ENCODE results near the gene RCN2. TPM values are rescaled to one million over a fixed set of nuclear protein-coding genes. Genes with fewer than 3 reads are reported as not detected.
"Not testable (repeated sequence)": the region's sequence is repeated elsewhere in the genome, so short reads cannot be mapped to it uniquely, and the experiment has no call there.

Gene RCN2, protein sequence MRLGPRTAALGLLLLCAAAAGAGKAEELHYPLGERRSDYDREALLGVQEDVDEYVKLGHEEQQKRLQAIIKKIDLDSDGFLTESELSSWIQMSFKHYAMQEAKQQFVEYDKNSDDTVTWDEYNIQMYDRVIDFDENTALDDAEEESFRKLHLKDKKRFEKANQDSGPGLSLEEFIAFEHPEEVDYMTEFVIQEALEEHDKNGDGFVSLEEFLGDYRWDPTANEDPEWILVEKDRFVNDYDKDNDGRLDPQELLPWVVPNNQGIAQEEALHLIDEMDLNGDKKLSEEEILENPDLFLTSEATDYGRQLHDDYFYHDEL
- 10 to 100 TPM; 25.0 to 33.2 (median 31.9) TPM for total RNA-seq
- long read RNA-seq, donor 1, full-length matches to known transcripts: 87 of 92 reads
- long read RNA-seq, donor 1, partial matches to known transcripts: 1 of 92 reads
- long read RNA-seq, donor 1, other reads (novel, unspliced or antisense): 4 of 92 reads
- long read RNA-seq, donor 2, full-length matches to known transcripts: 55 of 59 reads
- long read RNA-seq, donor 2, partial matches to known transcripts: 1 of 59 reads
- long read RNA-seq, donor 2, other reads (novel, unspliced or antisense): 3 of 59 reads

- Histone ChIP-seq H3K9me3 (no peaks in the 10 kb centered on the region), H3K4me1 (ENCODE audit: low read depth) (peaks cover 11% of the 10 kb centered on the region), H3K4me3 (peak within 1 kb of the TSS; percentile 73), H3K36me3 (ENCODE audit: low read depth) (no peaks in the 10 kb centered on the region)
- peak; percentile 99 for ATAC-seq
- intact Hi-C loops (cut with DNase I, micrococcal nuclease): no loop called here
- no peak for TF ChIP-seq CTCF (IDR thresholded peaks at IDR 0.05)
- peak; percentile 93 to 98 (median 96) for DNase-seq
Measured at GRCh38 chr15:76931397-76932134, at the start of gene RCN2. Gene RCN2, plus strand, starts transcription at chr15:76931749. Its CDS starts 93 bp downstream, at chr15:76931842.

DNA sequence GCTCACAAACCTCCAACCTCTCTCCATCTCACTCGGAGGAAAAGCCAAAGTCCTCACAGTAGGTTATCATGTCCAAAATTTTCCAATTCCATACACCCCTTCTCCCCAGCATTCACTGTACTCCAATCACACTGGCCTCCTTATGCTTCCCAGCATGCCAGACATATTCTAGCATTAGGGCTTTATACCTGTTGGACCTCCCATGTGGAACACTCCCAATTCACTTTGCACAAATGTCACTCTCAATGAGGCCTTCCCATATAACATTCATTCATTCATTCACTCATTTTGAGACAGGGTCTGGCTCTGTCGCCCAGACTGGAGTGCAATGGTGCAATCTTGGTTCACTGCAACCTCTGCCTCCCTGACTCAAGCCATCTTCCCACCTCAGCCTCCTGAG, 46.3 kb upstream of the RCN2 start:
- H3K4me1 ChIP-seq (ENCODE audit: low read depth): no peaks in the 10 kb centered on the region
- intact Hi-C loops (cut with DNase I, micrococcal nuclease): no loop called here
- no peak for TF ChIP-seq CTCF (IDR thresholded peaks at IDR 0.05)
- ATAC-seq (no peak), DNase-seq (no peak)
- no peak overlapping the region for H3K4me3 ChIP-seq
- H3K36me3 ChIP-seq (ENCODE audit: low read depth): no peaks in the 10 kb centered on the region
- no peaks in the 10 kb centered on the region for H3K9me3 ChIP-seq

- H3K9me3 ChIP-seq; H3K4me1 ChIP-seq (ENCODE audit: low read depth); DNase-seq; ATAC-seq; H3K36me3 ChIP-seq (ENCODE audit: low read depth); intact Hi-C loops (cut with DNase I, micrococcal nuclease); H3K4me3 ChIP-seq: not testable (repeated sequence)
Measured at GRCh38 chr15:76887280-76888141, 44.0 kb upstream of the RCN2 start.

- not testable (repeated sequence) for ATAC-seq
Measured at GRCh38 chr15:76892836-76893235, 38.7 kb upstream of the RCN2 start.

GRCh38 chr15:76894174-76894573, 37.4 kb upstream of the RCN2 start:
- H3K4me1 ChIP-seq (ENCODE audit: low read depth): no peaks in the 10 kb centered on the region
- intact Hi-C loops (cut with DNase I, micrococcal nuclease): no loop called here
- TF ChIP-seq CTCF (IDR thresholded peaks at IDR 0.05): no peak
- H3K4me3 ChIP-seq: no peak overlapping the region
- no peaks in the 10 kb centered on the region for H3K36me3 ChIP-seq (ENCODE audit: low read depth)
- DNase-seq (no peak), ATAC-seq (no peak)
- H3K9me3 ChIP-seq: no peaks in the 10 kb centered on the region

More at GRCh38 chr15:76892836-76893235, 38.7 kb upstream of the RCN2 start:
- H3K4me3 ChIP-seq; DNase-seq; H3K36me3 ChIP-seq (ENCODE audit: low read depth); intact Hi-C loops (cut with DNase I, micrococcal nuclease); H3K4me1 ChIP-seq (ENCODE audit: low read depth); H3K9me3 ChIP-seq: not testable (repeated sequence)

GRCh38 chr15:76898102-76898501, 33.4 kb upstream of the RCN2 start:
- Histone ChIP-seq H3K36me3 (ENCODE audit: low read depth) (no peaks in the 10 kb centered on the region), H3K4me1 (ENCODE audit: low read depth) (no peaks in the 10 kb centered on the region), H3K4me3 (no peak overlapping the region), H3K9me3 (no peaks in the 10 kb centered on the region)
- intact Hi-C loops (cut with DNase I, micrococcal nuclease): no loop called here
- DNase-seq (peak in 1 of 3 donors; percentile 40), ATAC-seq (peak; percentile 42)
- TF ChIP-seq CTCF (IDR thresholded peaks at IDR 0.05): no peak

GRCh38 chr15:76899176-76899930, 32.2 kb upstream of the RCN2 start:
- H3K9me3 ChIP-seq; H3K4me1 ChIP-seq (ENCODE audit: low read depth); DNase-seq; ATAC-seq; H3K4me3 ChIP-seq; intact Hi-C loops (cut with DNase I, micrococcal nuclease); H3K36me3 ChIP-seq (ENCODE audit: low read depth): not testable (repeated sequence)

GRCh38 chr15:76899931-76900310, 31.6 kb upstream of the RCN2 start:
- intact Hi-C loops (cut with DNase I, micrococcal nuclease); H3K36me3 ChIP-seq (ENCODE audit: low read depth); H3K4me3 ChIP-seq; DNase-seq; H3K9me3 ChIP-seq; H3K4me1 ChIP-seq (ENCODE audit: low read depth); ATAC-seq: not testable (repeated sequence)

Data from mucosa of descending colon (tissue), 3 donors.